ENCODE results near the gene DNM2. TPM values are rescaled to one million over a fixed set of nuclear protein-coding genes. Genes with fewer than 3 reads are reported as not detected.

Gene DNM2
- total RNA-seq, 1 donor from 2014 or later, result 113 TPM

- no peaks in the 10 kb centered on the region for H3K36me3 ChIP-seq
- H3K9me3 ChIP-seq, result no peaks in the 10 kb centered on the region
- no peaks in the 10 kb centered on the region for H3K27me3 ChIP-seq
- H3K4me3 ChIP-seq, result no peak overlapping the region
- no peak for DNase-seq (ENCODE audit: low spot score in 2 of 2)
- intact Hi-C loops (cut with DNase I), result loop anchor here (2.0 kb wide), 1 partner anchor 33 kb away; no protein-coding TSS in a partner anchor
- peaks cover 13 to 28% of the 10 kb centered on the region in 2 donors for H3K4me1 ChIP-seq
- TF ChIP-seq CTCF (IDR thresholded peaks at IDR 0.05), result no peak
- peak overlapping the region; percentile 49 to 71 for H3K27ac ChIP-seq
Observed at GRCh38 chr19:10749435-10750384, 31.8 kb downstream of the DNM2 start.

- no peaks in the 10 kb centered on the region for H3K27me3 ChIP-seq
- no peaks in the 10 kb centered on the region for H3K36me3 ChIP-seq
- no peak overlapping the region for H3K4me3 ChIP-seq
- peak in 1 of 2 donors; percentile 71 for DNase-seq (ENCODE audit: low spot score in 2 of 2)
- H3K27ac ChIP-seq, result peak overlapping the region; percentile 60 to 70
- no peaks in the 10 kb centered on the region for H3K9me3 ChIP-seq
- TF ChIP-seq CTCF (IDR thresholded peaks at IDR 0.05), result no peak
- intact Hi-C loops (cut with DNase I), result no loop called here
- H3K4me1 ChIP-seq, result peaks cover 13 to 28% of the 10 kb centered on the region in 2 donors
Observed at GRCh38 chr19:10751109-10751953, 33.5 kb downstream of the DNM2 start.

GRCh38 chr19:10752237-10752912, 34.5 kb downstream of the DNM2 start:
- peak overlapping the region; percentile 60 to 70 for H3K27ac ChIP-seq
- TF ChIP-seq CTCF (IDR thresholded peaks at IDR 0.05), result no peak
- intact Hi-C loops (cut with DNase I), result no loop called here
- H3K27me3 ChIP-seq, result no peaks in the 10 kb centered on the region
- H3K4me1 ChIP-seq, result peaks cover 13 to 28% of the 10 kb centered on the region in 2 donors
- H3K9me3 ChIP-seq, result no peaks in the 10 kb centered on the region
- no peak overlapping the region for H3K4me3 ChIP-seq
- H3K36me3 ChIP-seq, result no peaks in the 10 kb centered on the region
- DNase-seq (ENCODE audit: low spot score in 2 of 2), result no peak

- no peak overlapping the region for H3K4me3 ChIP-seq
- H3K27ac ChIP-seq, result no peak overlapping the region
- peaks cover 13 to 28% of the 10 kb centered on the region in 2 donors for H3K4me1 ChIP-seq
- no peak for TF ChIP-seq CTCF (IDR thresholded peaks at IDR 0.05)
- no peaks in the 10 kb centered on the region for H3K27me3 ChIP-seq
- no peak for DNase-seq (ENCODE audit: low spot score in 2 of 2)
- intact Hi-C loops (cut with DNase I), result no loop called here
- H3K36me3 ChIP-seq, result no peaks in the 10 kb centered on the region
- H3K9me3 ChIP-seq, result no peaks in the 10 kb centered on the region
Observed at GRCh38 chr19:10752913-10753704, 35.2 kb downstream of the DNM2 start.
